ENCODE results near the gene GPR65. TPM values are rescaled to one million over a fixed set of nuclear protein-coding genes. Genes with fewer than 3 reads are reported as not detected.

Gene GPR65
- total RNA-seq, 1 donor from 2014 or later, result 11.0 TPM

DNA sequence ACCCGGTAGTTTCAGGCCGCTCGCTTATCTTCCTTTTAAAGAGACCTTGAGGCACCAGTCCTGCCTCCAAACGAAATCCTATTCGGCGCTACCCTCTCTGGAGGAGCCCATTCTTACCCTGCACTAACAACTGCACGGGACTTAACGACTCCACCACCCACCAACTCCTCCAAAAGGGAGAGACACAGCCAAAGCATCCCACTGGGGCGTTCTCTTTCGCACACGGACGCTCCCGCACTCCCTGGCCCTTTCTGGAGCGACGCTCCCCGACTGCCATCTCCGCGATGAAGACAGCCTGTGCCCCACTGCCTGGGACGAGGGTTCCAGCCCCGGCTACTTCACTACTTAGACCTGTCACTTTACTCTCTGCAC, 12.6 kb upstream of the GPR65 start:
- H3K4me1 Mint-ChIP-seq (ENCODE audit: low read depth), result peaks cover 54% of the 10 kb centered on the region
- peak overlapping the region; percentile 90 for H3K27ac Mint-ChIP-seq
- H3K27me3 Mint-ChIP-seq (ENCODE audit: low read depth), result no peaks in the 10 kb centered on the region
- H3K36me3 Mint-ChIP-seq (ENCODE audit: low read depth), result no peaks in the 10 kb centered on the region
- intact Hi-C loops (cut with micrococcal nuclease), result loop anchor here (5.0 to 10.0 kb wide), 2 partner anchors 40 to 802 kb away; partner anchors contain the start of gene EML5
- peak overlapping the region; percentile 93 for H3K4me3 Mint-ChIP-seq (ENCODE audit: low read depth)
- no peak for DNase-seq (ENCODE audit: low spot score)
- H3K9me3 Mint-ChIP-seq, result peaks cover 3% of the 10 kb centered on the region

DNA sequence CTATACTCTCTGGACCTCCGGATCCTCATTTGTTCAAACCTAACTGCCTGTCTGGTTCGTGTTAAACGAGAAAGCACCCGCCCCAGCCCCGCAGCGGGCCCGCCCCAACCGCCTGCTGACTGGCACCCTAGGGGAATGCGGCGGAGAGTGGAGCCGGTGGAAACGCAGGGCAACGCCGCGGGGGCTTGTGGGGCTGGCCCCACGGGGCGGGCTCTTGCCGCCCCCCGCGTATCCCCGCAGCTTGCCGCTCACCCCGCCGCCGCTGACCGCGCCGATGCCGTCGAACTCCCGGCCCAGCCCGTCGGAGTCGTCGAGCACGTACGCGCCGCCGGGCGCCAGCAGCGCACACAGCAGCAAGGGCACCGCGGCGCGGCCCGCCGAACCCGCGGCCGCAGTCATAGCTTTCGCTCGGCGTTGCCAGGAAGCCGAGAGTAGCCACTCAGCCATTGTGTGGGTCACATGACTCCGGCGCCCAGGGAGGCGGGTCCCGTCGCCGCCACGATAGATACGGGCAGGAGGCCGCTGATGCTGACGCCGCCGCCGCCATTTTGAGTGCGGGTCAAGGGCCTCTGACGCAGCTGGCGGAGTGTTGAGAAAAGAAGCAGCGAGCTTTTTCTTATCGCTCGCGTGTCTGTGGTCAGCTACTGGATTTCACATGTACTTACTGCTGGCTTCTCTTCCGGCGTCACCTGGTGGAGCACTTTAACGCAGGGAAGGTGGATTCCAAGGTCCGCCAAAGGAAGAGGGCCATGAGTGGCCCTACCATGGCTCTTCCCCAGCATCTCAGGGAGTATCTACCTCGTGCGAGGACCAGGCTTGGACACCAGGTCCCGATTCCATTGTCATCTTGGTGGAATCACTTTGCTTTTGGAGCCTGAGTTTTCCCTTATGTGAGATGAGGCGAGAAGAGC, 12.0 kb upstream of the GPR65 start, which contains the start of gene GALC:
Gene GALC (minus strand): TSS at position 465 of the 911 bp plus-strand sequence. CDS start 18 bp downstream, at position 447.
- intact Hi-C loops (cut with micrococcal nuclease), result loop anchor here (1.0 to 10.0 kb wide), 5 partner anchors 13 to 802 kb away; partner anchors contain the start of gene EML5

DNA sequence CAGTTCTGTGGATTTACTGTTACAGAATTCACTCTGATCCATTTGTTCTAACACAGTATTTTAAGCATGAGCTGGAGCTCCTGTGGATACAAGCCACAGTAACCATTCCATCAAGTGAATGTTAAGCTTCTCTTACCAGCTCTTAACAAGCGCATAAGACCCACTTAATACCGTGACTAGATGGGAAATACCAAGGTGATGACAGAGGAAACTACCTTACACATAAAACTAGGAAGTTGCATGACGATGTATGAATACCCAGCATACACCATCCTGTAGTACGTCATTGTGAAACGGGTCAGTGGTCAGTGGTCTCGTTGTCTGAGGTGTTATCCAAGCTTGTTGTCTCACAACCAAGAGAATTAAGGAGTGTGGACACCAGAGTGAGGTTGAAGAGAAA, 10.0 kb upstream of the GPR65 start:
- no peak for DNase-seq (ENCODE audit: low spot score)
- no peaks in the 10 kb centered on the region for H3K36me3 Mint-ChIP-seq (ENCODE audit: low read depth)
- intact Hi-C loops (cut with micrococcal nuclease), result loop anchor here (1.0 to 10.0 kb wide), 3 partner anchors 34 to 800 kb away; partner anchors contain the start of gene EML5
- peak overlapping the region; percentile 9 for H3K4me3 Mint-ChIP-seq (ENCODE audit: low read depth)
- H3K27ac Mint-ChIP-seq, result peak overlapping the region; percentile 73
- peaks cover 53% of the 10 kb centered on the region for H3K4me1 Mint-ChIP-seq (ENCODE audit: low read depth)
- H3K9me3 Mint-ChIP-seq, result peaks cover 3% of the 10 kb centered on the region
- no peaks in the 10 kb centered on the region for H3K27me3 Mint-ChIP-seq (ENCODE audit: low read depth)

More for the DNA sequence above, 12.0 kb upstream of the GPR65 start, which contains the start of gene GALC:
- DNase-seq (ENCODE audit: low spot score), result peak; percentile 94
- no peaks in the 10 kb centered on the region for H3K36me3 Mint-ChIP-seq (ENCODE audit: low read depth)
- peak within 1 kb of the TSS; percentile 93 for H3K4me3 Mint-ChIP-seq (ENCODE audit: low read depth)
- H3K9me3 Mint-ChIP-seq, result peaks cover 3% of the 10 kb centered on the region
- H3K27ac Mint-ChIP-seq, result peak within 1 kb of the TSS; percentile 93
- H3K27me3 Mint-ChIP-seq (ENCODE audit: low read depth), result no peaks in the 10 kb centered on the region
- H3K4me1 Mint-ChIP-seq (ENCODE audit: low read depth), result peaks cover 54% of the 10 kb centered on the region

GRCh38 chr14:87995500-87996290, 9.2 kb upstream of the GPR65 start:
- peaks cover 3% of the 10 kb centered on the region for H3K9me3 Mint-ChIP-seq
- H3K27me3 Mint-ChIP-seq (ENCODE audit: low read depth), result no peaks in the 10 kb centered on the region
- H3K36me3 Mint-ChIP-seq (ENCODE audit: low read depth), result no peaks in the 10 kb centered on the region
- peaks cover 53% of the 10 kb centered on the region for H3K4me1 Mint-ChIP-seq (ENCODE audit: low read depth)
- intact Hi-C loops (cut with micrococcal nuclease), result loop anchor here (1.0 to 10.0 kb wide), 2 partner anchors 34 to 799 kb away; partner anchors contain the start of gene EML5
- H3K27ac Mint-ChIP-seq, result peak overlapping the region; percentile 73
- H3K4me3 Mint-ChIP-seq (ENCODE audit: low read depth), result peak overlapping the region; percentile 34
- no peak for DNase-seq (ENCODE audit: low spot score)

DNA sequence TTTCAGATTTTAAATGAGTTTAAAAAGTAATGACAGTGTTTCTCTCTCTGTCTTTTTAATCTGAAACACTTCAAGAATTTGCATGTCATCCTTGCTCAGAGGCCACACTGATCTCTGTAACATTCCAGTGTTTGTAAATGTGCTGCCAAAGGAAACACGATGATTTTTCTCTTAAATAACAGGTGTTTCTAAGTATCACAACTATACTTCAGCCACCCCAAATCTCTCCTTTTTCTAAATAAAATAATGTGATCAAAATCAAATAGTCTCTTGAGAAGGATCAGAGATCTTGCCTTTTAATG, 8.7 kb upstream of the GPR65 start:
- intact Hi-C loops (cut with micrococcal nuclease), result loop anchor here (10.0 kb wide), 1 partner anchor 799 kb away; the partner anchor contains the start of gene EML5
- Mint-ChIP-seq H3K4me1 (ENCODE audit: low read depth) (peaks cover 55% of the 10 kb centered on the region), H3K27ac (peak overlapping the region; percentile 34)

DNA sequence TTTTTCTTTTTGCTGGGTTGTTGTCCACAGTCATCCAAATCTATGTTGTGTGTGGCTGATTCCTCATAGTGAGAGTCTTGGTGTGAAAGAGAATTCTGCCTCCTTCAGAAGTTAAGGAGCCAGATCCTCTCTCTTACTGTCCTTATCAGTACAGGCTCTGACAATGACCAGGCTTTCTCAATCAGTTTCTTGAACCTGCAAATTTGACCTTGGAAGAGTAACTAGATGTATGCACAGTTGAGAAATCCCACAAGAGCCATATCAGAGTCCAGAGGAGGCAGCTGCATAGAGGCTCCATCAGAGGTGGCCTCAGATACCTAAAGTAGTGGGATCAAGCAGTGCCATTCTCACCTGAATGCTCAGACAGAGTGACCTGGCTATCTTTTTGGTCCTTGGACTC, 6.5 kb upstream of the GPR65 start:
- no peak overlapping the region for H3K27ac Mint-ChIP-seq
- H3K4me1 Mint-ChIP-seq (ENCODE audit: low read depth), result peaks cover 57% of the 10 kb centered on the region
- intact Hi-C loops (cut with micrococcal nuclease), result loop anchor here (10.0 kb wide), 1 partner anchor 796 kb away; the partner anchor contains the start of gene EML5
- peaks cover 3% of the 10 kb centered on the region for H3K36me3 Mint-ChIP-seq (ENCODE audit: low read depth)
- no peaks in the 10 kb centered on the region for H3K27me3 Mint-ChIP-seq (ENCODE audit: low read depth)
- peaks cover 3% of the 10 kb centered on the region for H3K9me3 Mint-ChIP-seq
- H3K4me3 Mint-ChIP-seq (ENCODE audit: low read depth), result no peak overlapping the region
- no peak for DNase-seq (ENCODE audit: low spot score)

More for the DNA sequence above, 8.7 kb upstream of the GPR65 start:
- Mint-ChIP-seq H3K9me3 (peaks cover 3% of the 10 kb centered on the region), H3K4me3 (ENCODE audit: low read depth) (no peak overlapping the region), H3K36me3 (ENCODE audit: low read depth) (no peaks in the 10 kb centered on the region), H3K27me3 (ENCODE audit: low read depth) (no peaks in the 10 kb centered on the region)
- DNase-seq (ENCODE audit: low spot score), result no peak

GRCh38 chr14:87999277-87999676, 5.7 kb upstream of the GPR65 start:
- Mint-ChIP-seq H3K4me1 (ENCODE audit: low read depth) (peaks cover 53% of the 10 kb centered on the region), H3K36me3 (ENCODE audit: low read depth) (peaks cover 3% of the 10 kb centered on the region), H3K4me3 (ENCODE audit: low read depth) (no peak overlapping the region), H3K9me3 (peaks cover 3% of the 10 kb centered on the region), H3K27me3 (ENCODE audit: low read depth) (no peaks in the 10 kb centered on the region), H3K27ac (no peak overlapping the region)
- intact Hi-C loops (cut with micrococcal nuclease), result loop anchor here (10.0 kb wide), 1 partner anchor 796 kb away; the partner anchor contains the start of gene EML5
- no peak for DNase-seq (ENCODE audit: low spot score)

- intact Hi-C loops (cut with micrococcal nuclease), result loop anchor here (10.0 kb wide), 2 partner anchors 382 to 1622 kb away; partner anchors contain the start of gene SPATA7
- peaks cover 45% of the 10 kb centered on the region for H3K4me1 Mint-ChIP-seq (ENCODE audit: low read depth)
- H3K4me3 Mint-ChIP-seq (ENCODE audit: low read depth), result no peak overlapping the region
- H3K36me3 Mint-ChIP-seq (ENCODE audit: low read depth), result peaks cover 8% of the 10 kb centered on the region
- H3K27me3 Mint-ChIP-seq (ENCODE audit: low read depth), result no peaks in the 10 kb centered on the region
- H3K27ac Mint-ChIP-seq, result peak overlapping the region; percentile 68
- DNase-seq (ENCODE audit: low spot score), result no peak
- H3K9me3 Mint-ChIP-seq, result no peaks in the 10 kb centered on the region
Measured at GRCh38 chr14:88002421-88003075, 2.4 kb upstream of the GPR65 start.

- Mint-ChIP-seq H3K4me3 (ENCODE audit: low read depth) (no peak overlapping the region), H3K4me1 (ENCODE audit: low read depth) (peaks cover 52% of the 10 kb centered on the region), H3K9me3 (no peaks in the 10 kb centered on the region), H3K27ac (no peak overlapping the region), H3K36me3 (ENCODE audit: low read depth) (peaks cover 15% of the 10 kb centered on the region), H3K27me3 (ENCODE audit: low read depth) (no peaks in the 10 kb centered on the region)
- DNase-seq (ENCODE audit: low spot score), result no peak
- intact Hi-C loops (cut with micrococcal nuclease), result loop anchor here (10.0 kb wide), 2 partner anchors 381 to 1621 kb away; partner anchors contain the start of gene SPATA7
Measured at GRCh38 chr14:88003425-88003824, 1.5 kb upstream of the GPR65 start.

GRCh38 chr14:88004506-88005036, 364 bp upstream of the GPR65 start:
- no peak for DNase-seq (ENCODE audit: low spot score)
- Mint-ChIP-seq H3K4me1 (ENCODE audit: low read depth) (peaks cover 55% of the 10 kb centered on the region), H3K4me3 (ENCODE audit: low read depth) (peak overlapping the region; percentile 94), H3K27ac (peak overlapping the region; percentile 79), H3K27me3 (ENCODE audit: low read depth) (no peaks in the 10 kb centered on the region), H3K9me3 (no peaks in the 10 kb centered on the region), H3K36me3 (ENCODE audit: low read depth) (peaks cover 26% of the 10 kb centered on the region)
- intact Hi-C loops (cut with micrococcal nuclease), result loop anchor here (10.0 kb wide), 2 partner anchors 380 to 1620 kb away; partner anchors contain the start of gene SPATA7

- peak overlapping the region; percentile 94 for H3K4me3 Mint-ChIP-seq (ENCODE audit: low read depth)
- peak overlapping the region; percentile 97 for H3K27ac Mint-ChIP-seq
- DNase-seq (ENCODE audit: low spot score), result peak; percentile 64
- H3K4me1 Mint-ChIP-seq (ENCODE audit: low read depth), result peaks cover 62% of the 10 kb centered on the region
- H3K36me3 Mint-ChIP-seq (ENCODE audit: low read depth), result peaks cover 39% of the 10 kb centered on the region
- intact Hi-C loops (cut with micrococcal nuclease), result loop anchor here (1.0 to 10.0 kb wide), 5 partner anchors 13 to 1619 kb away; partner anchors contain the start of genes GALC and SPATA7
- no peaks in the 10 kb centered on the region for H3K9me3 Mint-ChIP-seq
- no peaks in the 10 kb centered on the region for H3K27me3 Mint-ChIP-seq (ENCODE audit: low read depth)
Measured at GRCh38 chr14:88005978-88006851, 1.3 kb downstream of the GPR65 start.
